Measurements from ENCODE around the gene NID1. TPM values are rescaled to one million over a fixed set of nuclear protein-coding genes. Genes with fewer than 3 reads are reported as not detected.
"Not testable (repeated sequence)": the region's sequence is repeated elsewhere in the genome, so short reads cannot be mapped to it uniquely, and the experiment has no call there.

NID1 gene
- total RNA-seq, 4 donors from 2014 or later: 139 to 322 (median 244) TPM

- ATAC-seq: no peak
- no peak overlapping the region for H3K27ac ChIP-seq
Observed at GRCh38 chr1:236082526-236082925, 17.6 kb upstream of the NID1 start.

GRCh38 chr1:236081546-236082227, 16.8 kb upstream of the NID1 start:
- Histone ChIP-seq H3K9me3 (no peaks in the 10 kb centered on the region), H3K27me3 (no peaks in the 10 kb centered on the region), H3K27ac (no peak overlapping the region), H3K4me1 (no peaks in the 10 kb centered on the region), H3K36me3 (no peaks in the 10 kb centered on the region), H3K4me3 (no peak overlapping the region)
- no peak for TF ChIP-seq CTCF (IDR thresholded peaks at IDR 0.05)
- TF ChIP-seq POLR2A (IDR thresholded peaks at IDR 0.05): no peak
- no peak for TF ChIP-seq EP300 (IDR thresholded peaks at IDR 0.05)
- TF ChIP-seq POLR2AphosphoS5 (IDR thresholded peaks at IDR 0.05): no peak
- 100% methylated on average over 5 of the region's 10 CpGs for WGBS, 2 donors (ENCODE audit: low coverage in 1 of 2)
- no peak for ATAC-seq

More at GRCh38 chr1:236082526-236082925, 17.6 kb upstream of the NID1 start:
- Histone ChIP-seq H3K9me3 (no peaks in the 10 kb centered on the region), H3K4me1 (no peaks in the 10 kb centered on the region), H3K36me3 (no peaks in the 10 kb centered on the region), H3K4me3 (no peak overlapping the region), H3K27me3 (no peaks in the 10 kb centered on the region)
- WGBS, 2 donors (ENCODE audit: low coverage in 1 of 2): 74 to 91% methylated on average over 3 to 4 of the region's 4 CpGs
- no peak for TF ChIP-seq CTCF (IDR thresholded peaks at IDR 0.05)
- TF ChIP-seq POLR2A (IDR thresholded peaks at IDR 0.05): no peak
- TF ChIP-seq POLR2AphosphoS5 (IDR thresholded peaks at IDR 0.05): peak; percentile 25
- TF ChIP-seq EP300 (IDR thresholded peaks at IDR 0.05): no peak

GRCh38 chr1:236079703-236080102, 14.8 kb upstream of the NID1 start:
- Histone ChIP-seq H3K4me3 (no peak overlapping the region), H3K27me3 (no peaks in the 10 kb centered on the region), H3K9me3 (no peaks in the 10 kb centered on the region), H3K36me3 (no peaks in the 10 kb centered on the region), H3K4me1 (no peaks in the 10 kb centered on the region), H3K27ac (no peak overlapping the region)
- TF ChIP-seq CTCF (IDR thresholded peaks at IDR 0.05): no peak
- TF ChIP-seq POLR2A (IDR thresholded peaks at IDR 0.05): no peak
- TF ChIP-seq POLR2AphosphoS5 (IDR thresholded peaks at IDR 0.05): no peak
- no peak for TF ChIP-seq EP300 (IDR thresholded peaks at IDR 0.05)
- ATAC-seq: no peak
- WGBS, 2 donors (ENCODE audit: low coverage in 1 of 2): 86 to 94% methylated on average over 4 to 5 of the region's 5 CpGs

- WGBS, 2 donors (ENCODE audit: low coverage in 1 of 2): 89 to 95% methylated on average over 2 of the region's 2 CpGs
- H3K4me3 ChIP-seq: no peak overlapping the region
- H3K9me3 ChIP-seq: no peaks in the 10 kb centered on the region
- no peaks in the 10 kb centered on the region for H3K4me1 ChIP-seq
- no peaks in the 10 kb centered on the region for H3K36me3 ChIP-seq
- no peak for ATAC-seq
- no peak for TF ChIP-seq EP300 (IDR thresholded peaks at IDR 0.05)
- TF ChIP-seq POLR2AphosphoS5 (IDR thresholded peaks at IDR 0.05): no peak
- TF ChIP-seq CTCF (IDR thresholded peaks at IDR 0.05): no peak
- no peak for TF ChIP-seq POLR2A (IDR thresholded peaks at IDR 0.05)
- no peaks in the 10 kb centered on the region for H3K27me3 ChIP-seq
- H3K27ac ChIP-seq: no peak overlapping the region
Observed at GRCh38 chr1:236078993-236079392, 14.1 kb upstream of the NID1 start.

GRCh38 chr1:236078077-236078476, 13.2 kb upstream of the NID1 start:
- not testable (repeated sequence) for H3K4me3 ChIP-seq, H3K9me3 ChIP-seq, H3K27ac ChIP-seq, ATAC-seq, H3K36me3 ChIP-seq, H3K4me1 ChIP-seq, H3K27me3 ChIP-seq
- WGBS, 2 donors (ENCODE audit: low coverage in 1 of 2): 92 to 100% methylated on average over 4 of the region's 4 CpGs

Measured in gastroesophageal sphincter (tissue), 4 donors.